Mammary epithelial cell (primary cell): ENCODE data around the gene CPED1.

Experiments
- CTCF ChIP-seq, 2 donors: IDR thresholded peaks in 1 of 2; conservative IDR thresholded peaks in 1 of 2; 2 replicates each; pipeline ENCODE4 v1.5.1; 2011 to 2012; ENCODE audit warnings: inconsistent platforms in 2 of 2, low read length in 2 of 2, mild to moderate bottlenecking in 2 of 2, control low read depth in 1 of 2, low read depth in 1 of 2; ENCODE audit not compliant: insufficient read depth in 1 of 2; ENCODE audit errors: extremely low read depth in 1 of 2
- EZH2 ChIP-seq: IDR thresholded peaks from 2 replicates; pipeline ENCODE4 v1.6.1; 2012; ENCODE audit warnings: low read length, inconsistent platforms, borderline replicate concordance

- TF ChIP-seq CTCF (conservative IDR thresholded peaks at IDR 0.05 in 1 of 2, IDR thresholded peaks at IDR 0.05 in 1 of 2; ENCODE audit: extremely low read depth in 1 of 2, insufficient read depth in 1 of 2, low read depth in 1 of 2, low read length in 2 of 2) (no peak), EZH2 (no peak)
Observed at GRCh38 chr7:121286186-121286585, 297.7 kb downstream of the CPED1 start.
